GM12874 (cell line): ENCODE results near the gene CLEC9A.

Experiments
- CTCF ChIP-seq: IDR thresholded peaks from 2 replicates; pipeline ENCODE4 v1.5.1; 2011; ENCODE audit warnings: low read depth, mild to moderate bottlenecking, control low read depth, low read length, moderate library complexity; ENCODE audit not compliant: insufficient read depth

Gene CLEC9A

DNA sequence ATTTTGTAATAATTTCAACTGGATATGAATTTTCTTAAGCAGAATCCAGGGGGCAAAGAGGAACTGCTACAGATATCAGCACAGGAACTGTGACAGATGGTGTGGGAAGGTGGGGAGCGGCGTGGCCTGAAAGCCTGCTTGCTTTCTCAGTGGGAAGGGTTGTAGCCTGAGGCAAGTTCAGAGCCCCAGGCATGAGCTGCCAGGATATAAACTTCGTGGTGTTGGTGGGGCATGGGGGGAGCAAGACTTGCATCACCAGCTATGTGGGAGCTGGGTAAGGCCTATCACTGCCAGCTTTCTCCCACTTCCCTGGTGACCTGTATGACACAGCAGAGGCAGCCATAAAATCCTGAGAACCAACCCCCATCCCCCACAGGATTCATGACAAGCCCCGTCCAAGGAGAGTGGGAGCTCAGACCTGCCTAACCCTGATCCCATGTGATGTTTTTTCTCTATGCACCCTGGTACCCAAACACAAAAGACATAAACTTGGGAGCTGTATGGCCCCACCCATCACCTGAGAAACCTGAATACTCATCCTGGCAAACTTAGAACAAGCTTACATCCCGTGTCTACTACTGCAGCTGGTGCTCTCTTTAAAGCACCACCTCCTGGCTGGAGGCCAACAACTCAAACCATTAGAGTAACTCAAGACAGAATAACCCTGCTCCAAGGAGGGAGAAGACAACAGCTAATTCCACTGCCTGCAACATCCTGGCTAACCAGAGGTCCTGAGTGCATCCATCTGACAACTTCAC is 51.8 kb downstream of the CLEC9A start:
- TF ChIP-seq CTCF = no peak

DNA sequence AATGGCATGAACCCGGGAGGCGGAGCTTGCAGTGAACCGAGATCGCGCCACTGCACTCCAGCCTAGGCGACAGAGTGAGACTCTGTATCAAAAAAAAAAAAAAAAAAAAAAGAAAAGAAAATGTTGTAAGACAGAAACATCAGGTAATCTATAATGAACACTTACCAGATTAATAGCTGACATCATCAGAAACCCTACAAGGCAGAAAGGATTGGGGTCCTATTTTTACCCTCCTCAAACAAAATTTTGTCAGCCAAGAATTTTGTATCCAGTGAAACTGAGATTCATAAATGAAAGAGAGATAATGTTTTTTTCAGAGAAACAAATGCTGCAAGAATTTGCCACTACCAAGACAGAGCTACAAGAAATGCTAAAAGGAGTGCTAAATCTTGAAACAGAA is 54.3 kb downstream of the CLEC9A start:
- TF ChIP-seq CTCF = no peak

DNA sequence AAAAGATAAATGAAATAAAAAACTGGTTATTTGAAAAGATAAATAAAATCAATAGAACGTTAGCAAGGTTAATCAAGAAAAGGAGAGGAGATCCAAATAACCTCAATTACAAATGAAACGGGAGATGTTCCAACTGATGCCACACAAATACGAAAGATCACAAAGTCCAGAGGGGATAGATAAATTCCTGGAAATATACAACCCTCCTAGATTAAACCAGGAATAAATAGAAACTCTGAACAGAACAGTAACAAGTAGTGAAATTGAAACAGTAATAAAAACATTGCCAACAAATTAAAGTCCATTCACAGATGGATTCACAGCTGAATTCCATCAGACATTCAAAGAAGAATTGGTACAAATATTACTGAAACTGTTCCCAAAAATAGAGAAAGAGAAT is 55.9 kb downstream of the CLEC9A start:
- TF ChIP-seq CTCF = no peak

- no peak for TF ChIP-seq CTCF
Measured at GRCh38 chr12:10088031-10088430, 57.5 kb downstream of the CLEC9A start.

DNA sequence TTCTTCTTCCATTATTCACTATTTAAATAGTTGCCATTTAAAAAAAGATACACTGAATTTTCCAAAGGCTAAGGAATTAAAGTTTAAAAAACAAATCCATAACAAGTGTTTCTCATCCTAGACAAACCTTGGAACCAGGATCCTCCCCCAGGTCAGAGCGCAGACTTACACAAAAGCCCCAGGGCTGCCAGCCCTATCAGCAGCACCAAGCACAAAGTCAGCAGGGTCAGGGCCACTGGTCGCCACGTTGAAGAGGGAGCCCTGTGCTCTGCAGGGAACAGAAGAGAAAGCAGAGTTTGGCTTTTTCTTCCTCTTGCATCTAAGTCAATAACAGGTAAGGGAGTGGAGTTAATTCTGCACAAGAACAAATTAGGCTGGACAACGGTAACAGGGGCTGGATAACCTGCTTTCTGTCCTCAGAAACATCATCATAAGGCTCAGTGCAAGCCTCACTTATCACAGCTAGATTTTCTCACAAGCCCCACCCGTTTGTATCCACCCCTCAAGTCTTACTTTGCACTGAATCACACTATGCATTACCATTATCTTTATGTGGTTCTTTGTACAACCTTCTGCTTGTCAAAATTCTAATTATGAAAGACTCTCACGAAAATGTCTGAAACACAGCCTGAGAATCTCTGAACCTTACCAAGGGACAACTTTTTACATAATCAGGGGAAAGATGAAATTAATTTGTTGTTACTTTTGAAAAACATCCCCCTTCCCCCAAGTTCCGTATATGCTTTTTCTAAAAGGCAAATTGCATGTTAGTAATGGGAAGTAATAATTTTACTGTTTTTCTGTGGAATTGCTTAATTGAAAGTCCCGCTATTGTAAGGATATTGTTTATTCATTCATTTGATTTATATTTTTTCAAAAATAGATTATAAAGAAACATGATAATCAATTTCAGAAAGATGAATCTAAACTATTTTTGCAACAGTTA is 58.7 kb downstream of the CLEC9A start:
- no peak for TF ChIP-seq CTCF

DNA sequence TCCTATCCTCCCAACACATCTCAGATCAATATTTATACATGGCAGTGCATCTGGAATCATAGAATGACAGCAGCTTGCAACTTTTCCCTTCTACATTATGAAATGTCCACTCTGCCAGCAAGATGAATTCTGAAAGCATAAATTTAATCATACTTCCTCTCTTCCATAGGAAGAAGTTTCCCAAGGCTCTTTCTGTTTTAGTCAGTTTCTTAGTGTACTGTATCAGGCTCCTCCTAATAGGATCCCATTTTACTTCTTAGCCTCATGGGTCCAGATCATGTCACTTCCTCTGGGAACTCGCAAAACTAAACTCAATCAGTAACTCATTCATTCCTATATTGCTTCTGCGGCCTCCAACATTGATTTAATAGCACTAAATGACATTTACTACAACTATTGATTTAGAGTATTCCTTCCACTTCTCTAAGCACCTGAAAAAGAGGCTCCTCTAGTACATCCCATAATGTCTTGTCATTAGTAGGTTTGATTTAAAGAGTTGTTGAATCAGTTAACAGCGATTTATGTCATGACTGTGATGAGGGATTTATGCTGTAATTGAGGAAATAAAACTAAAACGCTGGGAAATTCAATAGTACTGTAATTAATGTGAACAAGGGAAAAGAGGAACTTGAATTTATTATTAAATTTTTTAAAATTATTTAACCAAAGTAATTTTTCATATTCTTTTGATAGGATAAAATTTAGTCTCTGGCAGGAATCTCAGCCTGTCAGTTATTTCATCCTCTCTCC is 64.3 kb downstream of the CLEC9A start:
- TF ChIP-seq CTCF = no peak

DNA sequence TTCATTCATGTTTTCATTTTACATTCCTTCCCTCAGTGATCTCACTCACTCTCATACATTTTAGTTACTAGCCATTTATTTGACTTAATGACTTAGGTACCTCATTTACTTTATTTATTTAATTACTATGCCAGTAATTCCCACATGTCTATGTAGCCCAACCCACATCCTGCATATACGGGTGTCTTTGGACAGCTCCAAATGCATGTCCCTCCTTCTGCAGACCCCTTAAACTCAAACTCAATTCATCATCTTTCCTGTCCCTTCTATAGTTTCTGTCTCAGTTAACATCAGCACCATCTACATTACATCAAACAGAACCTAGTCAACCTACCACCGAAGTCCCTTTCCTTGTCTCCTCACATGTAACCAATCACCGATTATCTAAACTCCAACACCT is 65.5 kb downstream of the CLEC9A start:
- TF ChIP-seq CTCF = no peak
